GM23338 (cell line): ENCODE data around the gene IDH2. TPM values are rescaled to one million over a fixed set of nuclear protein-coding genes. Genes with fewer than 3 reads are reported as not detected.
A peak's percentile ranks its signal among the peaks of the same experiment; 100 is the strongest.

Experiments used
- ATAC-seq: fragments of 200-7000 bp; cut with Tn5 transposase; 3 replicates; pipeline ENCODE4 v1.9.1; 2020
- DNase-seq: peaks from one replicate; pipeline ENCODE4 v3.0.0-alpha.2; 2015; ENCODE audit warnings: low spot score
- H2AFZ ChIP-seq: fragments of 200-600 bp; sonication (generic); 2 replicates; pipeline ENCODE4 v1.8.0; 2016; ENCODE audit warnings: antibody characterized with exemption, mild to moderate bottlenecking, moderate library complexity
- H3F3A ChIP-seq: fragments of 200-600 bp; sonication (generic); replicated peaks from 2 replicates; pipeline ENCODE4 v1.8.0; 2017; ENCODE audit warnings: antibody characterized with exemption, mixed run types, low read depth
- H3K27ac ChIP-seq: fragments of 200-600 bp; sonication (generic); 2 replicates; pipeline ENCODE4 v1.6.1; 2016; ENCODE audit warnings: low read depth
- H3K27me3 ChIP-seq: fragments of 200-600 bp; sonication (generic); 2 replicates; pipeline ENCODE4 v1.8.0; 2016; ENCODE audit warnings: mild to moderate bottlenecking, mixed run types, moderate library complexity; ENCODE audit not compliant: insufficient read depth
- H3K36me3 ChIP-seq: fragments of 200-600 bp; sonication (generic); 2 replicates; pipeline ENCODE4 v1.8.0; 2016; ENCODE audit warnings: mild to moderate bottlenecking; ENCODE audit not compliant: insufficient read depth
- H3K4me1 ChIP-seq: fragments of 200-600 bp; sonication (generic); 2 replicates; pipeline ENCODE4 v1.8.0; 2016; ENCODE audit warnings: mild to moderate bottlenecking, moderate library complexity; ENCODE audit not compliant: insufficient read depth
- H3K4me2 ChIP-seq: fragments of 200-600 bp; sonication (generic); 2 replicates; pipeline ENCODE4 v1.7.1; 2017; ENCODE audit warnings: mixed run types
- H3K4me3 ChIP-seq: fragments of 200-600 bp; sonication (generic); 2 replicates; pipeline ENCODE4 v1.6.1; 2016; ENCODE audit warnings: mixed run types
- H3K79me2 ChIP-seq: fragments of 200-600 bp; sonication (generic); replicated peaks from 2 replicates; pipeline ENCODE4 v1.8.0; 2017; ENCODE audit warnings: mild to moderate bottlenecking; ENCODE audit not compliant: insufficient read depth
- H3K9me2 ChIP-seq: fragments of 200-600 bp; sonication (generic); 2 replicates; pipeline ENCODE4 v1.8.0; 2017; ENCODE audit not compliant: insufficient read depth
- H4K20me1 ChIP-seq: fragments of 200-600 bp; sonication (generic); replicated peaks from 2 replicates; pipeline ENCODE4 v1.8.0; 2017; ENCODE audit warnings: mild to moderate bottlenecking; ENCODE audit not compliant: insufficient read depth
- H3K27ac Mint-ChIP-seq: 2 replicates; pipeline ENCODE4 v1.8.0; 2020; ENCODE audit warnings: inconsistent platforms, mild to moderate bottlenecking, moderate library complexity, mixed read lengths
- H3K27me3 Mint-ChIP-seq: 3 replicates; pipeline ENCODE4 v1.8.0; 2022; ENCODE audit warnings: low read depth, mild to moderate bottlenecking, moderate library complexity, mixed read lengths, inconsistent platforms; ENCODE audit not compliant: insufficient read depth, poor library complexity
- H3K36me3 Mint-ChIP-seq: 3 replicates; pipeline ENCODE4 v1.8.0; 2021; ENCODE audit warnings: low read depth, mild to moderate bottlenecking, inconsistent platforms, moderate library complexity, mixed read lengths
- H3K4me1 Mint-ChIP-seq: 3 replicates; pipeline ENCODE4 v1.8.0; 2020; ENCODE audit warnings: mild to moderate bottlenecking, inconsistent platforms, mixed read lengths
- H3K4me3 Mint-ChIP-seq: 3 replicates; pipeline ENCODE4 v1.8.0; 2021; ENCODE audit warnings: moderate library complexity, mild to moderate bottlenecking, inconsistent platforms, mixed read lengths
- H3K9me3 Mint-ChIP-seq: 3 replicates; pipeline ENCODE4 v1.8.0; 2020; ENCODE audit warnings: moderate library complexity, mild to moderate bottlenecking, inconsistent platforms, mixed read lengths
- CREB1 ChIP-seq: fragments of 250-450 bp; sonication (Bioruptor Pico); IDR thresholded peaks from 2 replicates; pipeline ENCODE4 v1.5.0; 2020; ENCODE audit warnings: low read depth, mild to moderate bottlenecking, moderate library complexity
- EZH2 ChIP-seq: fragments of 200-600 bp; sonication (generic); IDR thresholded peaks from one replicate; pipeline ENCODE4 v1.8.0; 2017; ENCODE audit warnings: antibody characterized with exemption, mild to moderate bottlenecking, low read depth; ENCODE audit not compliant: unreplicated experiment
- polyA plus RNA-seq: library from polyadenylated mRNA; unstranded; fragments of >200 nt; fragmentation: Nextera tagmentation; extraction: Ambion mirVana; gene quantifications from 2 replicates; pipeline ENCODE4 v1.2.1, GENCODE V29; 2016
- total RNA-seq: library from RNA; depleted of rRNA; stranded (reverse); fragments of >200 nt; shearing (Covaris generic); gene quantifications from 2 replicates; pipeline ENCODE4 v1.2.3, GENCODE V29; 2014
- TF ChIP-seq, protein P1 (sequence below): fragments of 250-450 bp; sonication (Bioruptor Pico); IDR thresholded peaks from 2 replicates; pipeline ENCODE4 v1.5.0; 2020; ENCODE audit warnings: mild to moderate bottlenecking, moderate library complexity
- TF ChIP-seq, protein P2 (sequence below), 2 experiments: fragments of 200-600 bp in 1 of 2; sonication (generic) in 1 of 2; conservative IDR thresholded peaks; 2 replicates each; pipeline versions ENCODE4 v1.5.1 to v1.6.1; 2016 to 2017; ENCODE audit warnings: antibody characterized with exemption in 2 of 2, low read depth in 2 of 2, mild to moderate bottlenecking in 2 of 2, moderate library complexity in 1 of 2

The IDH2 gene
- total and polyA plus RNA-seq, 2 experiments from 2014 or later, result 54.9 to 64.0 TPM

DNA sequence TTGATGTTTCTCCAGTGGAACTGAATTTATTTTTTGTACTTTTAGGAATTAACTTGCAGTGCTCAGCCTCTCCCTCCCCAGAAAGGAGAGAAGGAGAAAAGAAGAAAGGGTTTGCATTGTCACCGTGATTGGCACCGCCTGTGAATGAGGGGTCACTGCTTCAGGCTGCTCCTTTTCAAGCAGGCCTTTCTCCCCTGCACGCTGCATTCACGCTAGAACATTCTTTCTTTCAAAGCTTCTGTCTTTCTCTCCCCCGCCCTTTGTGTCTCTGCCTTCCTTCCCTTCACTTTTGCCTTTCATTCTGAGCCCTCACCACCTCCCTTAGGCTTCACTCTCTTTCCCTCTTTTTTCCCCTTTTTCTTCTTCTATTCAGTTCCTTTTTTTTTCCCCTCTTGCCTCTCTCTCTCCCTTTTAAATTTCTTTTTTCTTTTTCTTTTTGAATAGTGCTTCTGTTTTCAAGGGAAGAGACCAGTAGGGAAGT lies 58.7 kb downstream of the IDH2 start (continued):
- TF ChIP-seq, protein P1, sequence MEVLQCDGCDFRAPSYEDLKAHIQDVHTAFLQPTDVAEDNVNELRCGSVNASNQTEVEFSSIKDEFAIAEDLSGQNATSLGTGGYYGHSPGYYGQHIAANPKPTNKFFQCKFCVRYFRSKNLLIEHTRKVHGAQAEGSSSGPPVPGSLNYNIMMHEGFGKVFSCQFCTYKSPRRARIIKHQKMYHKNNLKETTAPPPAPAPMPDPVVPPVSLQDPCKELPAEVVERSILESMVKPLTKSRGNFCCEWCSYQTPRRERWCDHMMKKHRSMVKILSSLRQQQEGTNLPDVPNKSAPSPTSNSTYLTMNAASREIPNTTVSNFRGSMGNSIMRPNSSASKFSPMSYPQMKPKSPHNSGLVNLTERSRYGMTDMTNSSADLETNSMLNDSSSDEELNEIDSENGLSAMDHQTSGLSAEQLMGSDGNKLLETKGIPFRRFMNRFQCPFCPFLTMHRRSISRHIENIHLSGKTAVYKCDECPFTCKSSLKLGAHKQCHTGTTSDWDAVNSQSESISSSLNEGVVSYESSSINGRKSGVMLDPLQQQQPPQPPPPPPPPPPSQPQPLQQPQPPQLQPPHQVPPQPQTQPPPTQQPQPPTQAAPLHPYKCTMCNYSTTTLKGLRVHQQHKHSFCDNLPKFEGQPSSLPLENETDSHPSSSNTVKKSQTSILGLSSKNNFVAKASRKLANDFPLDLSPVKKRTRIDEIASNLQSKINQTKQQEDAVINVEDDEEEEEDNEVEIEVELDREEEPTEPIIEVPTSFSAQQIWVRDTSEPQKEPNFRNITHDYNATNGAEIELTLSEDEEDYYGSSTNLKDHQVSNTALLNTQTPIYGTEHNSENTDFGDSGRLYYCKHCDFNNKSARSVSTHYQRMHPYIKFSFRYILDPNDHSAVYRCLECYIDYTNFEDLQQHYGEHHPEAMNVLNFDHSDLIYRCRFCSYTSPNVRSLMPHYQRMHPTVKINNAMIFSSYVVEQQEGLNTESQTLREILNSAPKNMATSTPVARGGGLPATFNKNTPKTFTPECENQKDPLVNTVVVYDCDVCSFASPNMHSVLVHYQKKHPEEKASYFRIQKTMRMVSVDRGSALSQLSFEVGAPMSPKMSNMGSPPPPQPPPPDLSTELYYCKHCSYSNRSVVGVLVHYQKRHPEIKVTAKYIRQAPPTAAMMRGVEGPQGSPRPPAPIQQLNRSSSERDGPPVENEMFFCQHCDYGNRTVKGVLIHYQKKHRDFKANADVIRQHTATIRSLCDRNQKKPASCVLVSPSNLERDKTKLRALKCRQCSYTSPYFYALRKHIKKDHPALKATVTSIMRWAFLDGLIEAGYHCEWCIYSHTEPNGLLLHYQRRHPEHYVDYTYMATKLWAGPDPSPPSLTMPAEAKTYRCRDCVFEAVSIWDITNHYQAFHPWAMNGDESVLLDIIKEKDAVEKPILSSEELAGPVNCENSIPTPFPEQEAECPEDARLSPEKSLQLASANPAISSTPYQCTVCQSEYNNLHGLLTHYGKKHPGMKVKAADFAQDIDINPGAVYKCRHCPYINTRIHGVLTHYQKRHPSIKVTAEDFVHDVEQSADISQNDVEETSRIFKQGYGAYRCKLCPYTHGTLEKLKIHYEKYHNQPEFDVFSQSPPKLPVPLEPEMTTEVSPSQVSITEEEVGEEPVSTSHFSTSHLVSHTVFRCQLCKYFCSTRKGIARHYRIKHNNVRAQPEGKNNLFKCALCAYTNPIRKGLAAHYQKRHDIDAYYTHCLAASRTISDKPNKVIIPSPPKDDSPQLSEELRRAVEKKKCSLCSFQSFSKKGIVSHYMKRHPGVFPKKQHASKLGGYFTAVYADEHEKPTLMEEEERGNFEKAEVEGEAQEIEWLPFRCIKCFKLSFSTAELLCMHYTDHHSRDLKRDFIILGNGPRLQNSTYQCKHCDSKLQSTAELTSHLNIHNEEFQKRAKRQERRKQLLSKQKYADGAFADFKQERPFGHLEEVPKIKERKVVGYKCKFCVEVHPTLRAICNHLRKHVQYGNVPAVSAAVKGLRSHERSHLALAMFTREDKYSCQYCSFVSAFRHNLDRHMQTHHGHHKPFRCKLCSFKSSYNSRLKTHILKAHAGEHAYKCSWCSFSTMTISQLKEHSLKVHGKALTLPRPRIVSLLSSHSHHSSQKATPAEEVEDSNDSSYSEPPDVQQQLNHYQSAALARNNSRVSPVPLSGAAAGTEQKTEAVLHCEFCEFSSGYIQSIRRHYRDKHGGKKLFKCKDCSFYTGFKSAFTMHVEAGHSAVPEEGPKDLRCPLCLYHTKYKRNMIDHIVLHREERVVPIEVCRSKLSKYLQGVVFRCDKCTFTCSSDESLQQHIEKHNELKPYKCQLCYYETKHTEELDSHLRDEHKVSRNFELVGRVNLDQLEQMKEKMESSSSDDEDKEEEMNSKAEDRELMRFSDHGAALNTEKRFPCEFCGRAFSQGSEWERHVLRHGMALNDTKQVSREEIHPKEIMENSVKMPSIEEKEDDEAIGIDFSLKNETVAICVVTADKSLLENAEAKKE (CRISPR knock-in tag), result no peak
- TF ChIP-seq EZH2 (no peak), CREB1 (CRISPR knock-in tag) (no peak)

DNA sequence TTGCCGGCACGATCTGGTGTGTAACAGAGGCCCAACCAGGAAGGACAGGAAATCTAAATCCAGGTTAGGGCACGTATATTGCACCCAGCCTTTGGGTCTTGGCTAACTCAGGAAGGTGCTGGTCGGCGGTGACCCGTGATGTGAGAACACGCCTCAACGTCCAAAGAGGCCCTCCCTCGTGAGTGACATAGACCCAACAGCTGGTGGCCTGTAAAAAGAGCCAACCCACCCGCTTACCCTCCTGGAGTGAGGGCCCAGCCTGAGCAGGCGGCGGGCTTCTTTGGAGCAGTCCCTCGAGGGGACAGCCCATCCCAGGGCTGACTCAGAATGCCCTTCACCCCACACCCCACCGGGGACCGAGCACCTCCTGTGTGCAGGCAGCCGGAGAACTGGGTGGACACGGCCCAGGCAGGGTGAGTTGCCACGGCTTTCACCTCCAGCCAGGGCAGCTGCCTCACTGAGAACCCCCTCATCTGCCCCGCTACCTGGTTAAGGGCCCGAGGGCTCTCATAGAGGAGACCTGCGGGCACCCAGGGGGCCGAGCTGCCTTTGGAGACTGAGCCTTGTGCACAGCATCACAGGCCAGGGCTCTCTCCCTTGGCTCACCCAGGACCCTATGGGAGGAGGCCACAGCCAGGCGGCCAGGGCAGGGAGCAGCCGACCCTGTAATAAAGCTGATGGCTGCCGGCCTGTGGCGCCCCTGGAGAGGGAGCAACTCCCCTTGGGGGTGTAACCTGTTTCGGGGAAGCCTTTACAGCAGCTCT lies 59.3 kb downstream of the IDH2 start:
- no peaks in the 10 kb centered on the region for H3K9me3 Mint-ChIP-seq
- Histone ChIP-seq H3K4me2 (no peak overlapping the region), H3K4me3 (no peak overlapping the region), H3F3A (no peaks in the 10 kb centered on the region), H3K79me2 (peaks cover 4% of the 10 kb centered on the region; the same call in 1 of the 2 replicates), H3K4me1 (no peaks in the 10 kb centered on the region; the same call in 1 of the 2 replicates), H3K9me2 (no peaks in the 10 kb centered on the region), H4K20me1 (no peaks in the 10 kb centered on the region), H3K27ac (no peak overlapping the region), H2AFZ (no peak overlapping the region), H3K27me3 (no peaks in the 10 kb centered on the region), H3K36me3 (no peaks in the 10 kb centered on the region)
- H3K4me1 Mint-ChIP-seq, result peaks cover 38% of the 10 kb centered on the region
- H3K27ac Mint-ChIP-seq, result 0 out of 2 replicates have a peak overlapping the region, but pooled peaks have one; percentile 12
- peaks cover 2% of the 10 kb centered on the region for H3K27me3 Mint-ChIP-seq
- H3K4me3 Mint-ChIP-seq, result no peak overlapping the region
- H3K36me3 Mint-ChIP-seq, result no peaks in the 10 kb centered on the region; the same call in 2 of the 3 replicates
- DNase-seq (no peak), ATAC-seq (peak; percentile 69)
- TF ChIP-seq, protein P1 (CRISPR knock-in tag), result no peak
- TF ChIP-seq, protein P2, sequence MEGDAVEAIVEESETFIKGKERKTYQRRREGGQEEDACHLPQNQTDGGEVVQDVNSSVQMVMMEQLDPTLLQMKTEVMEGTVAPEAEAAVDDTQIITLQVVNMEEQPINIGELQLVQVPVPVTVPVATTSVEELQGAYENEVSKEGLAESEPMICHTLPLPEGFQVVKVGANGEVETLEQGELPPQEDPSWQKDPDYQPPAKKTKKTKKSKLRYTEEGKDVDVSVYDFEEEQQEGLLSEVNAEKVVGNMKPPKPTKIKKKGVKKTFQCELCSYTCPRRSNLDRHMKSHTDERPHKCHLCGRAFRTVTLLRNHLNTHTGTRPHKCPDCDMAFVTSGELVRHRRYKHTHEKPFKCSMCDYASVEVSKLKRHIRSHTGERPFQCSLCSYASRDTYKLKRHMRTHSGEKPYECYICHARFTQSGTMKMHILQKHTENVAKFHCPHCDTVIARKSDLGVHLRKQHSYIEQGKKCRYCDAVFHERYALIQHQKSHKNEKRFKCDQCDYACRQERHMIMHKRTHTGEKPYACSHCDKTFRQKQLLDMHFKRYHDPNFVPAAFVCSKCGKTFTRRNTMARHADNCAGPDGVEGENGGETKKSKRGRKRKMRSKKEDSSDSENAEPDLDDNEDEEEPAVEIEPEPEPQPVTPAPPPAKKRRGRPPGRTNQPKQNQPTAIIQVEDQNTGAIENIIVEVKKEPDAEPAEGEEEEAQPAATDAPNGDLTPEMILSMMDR (conservative IDR thresholded peaks at IDR 0.05; ENCODE audit: low read depth in 2 of 2), result no peak
